ENCODE data around the gene NFKBIB. TPM values are rescaled to one million over a fixed set of nuclear protein-coding genes. Genes with fewer than 3 reads are reported as not detected.
A peak's percentile ranks its signal among the peaks of the same experiment; 100 is the strongest.
"Not testable (repeated sequence)": the region's sequence is repeated elsewhere in the genome, so short reads cannot be mapped to it uniquely, and the experiment has no call there.

Gene NFKBIB
- polyA plus RNA-seq, 1 donor = 11.5 TPM

DNA sequence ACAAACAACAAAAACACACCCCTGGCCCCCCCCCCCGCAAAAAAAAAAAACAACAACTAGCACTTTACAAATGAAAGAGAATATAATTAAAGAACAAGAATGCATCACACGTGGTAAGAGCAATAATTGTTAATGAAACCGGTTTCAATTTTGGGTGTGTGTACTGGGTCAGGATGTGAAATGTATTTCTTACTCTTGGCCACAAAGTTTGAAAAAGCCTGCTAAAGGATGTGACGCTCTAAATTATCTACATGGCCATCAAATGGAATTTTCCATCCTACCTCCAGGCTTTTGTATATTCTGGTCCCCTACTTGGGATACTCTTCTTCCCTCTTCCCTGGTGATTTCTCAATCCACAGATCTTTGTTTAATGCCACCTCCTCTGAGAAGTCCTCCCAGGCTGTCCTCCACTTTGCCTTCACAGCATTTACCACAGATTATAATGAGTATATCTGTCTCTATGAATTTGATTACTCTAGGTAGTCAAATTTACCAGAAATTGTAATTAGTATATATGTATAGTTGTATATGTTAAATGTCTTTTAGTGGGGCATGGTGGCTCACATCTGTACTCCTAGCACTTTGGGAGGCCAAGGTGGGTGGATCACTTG, 28.7 kb downstream of the NFKBIB start:
- DNase-seq = no peak

DNA sequence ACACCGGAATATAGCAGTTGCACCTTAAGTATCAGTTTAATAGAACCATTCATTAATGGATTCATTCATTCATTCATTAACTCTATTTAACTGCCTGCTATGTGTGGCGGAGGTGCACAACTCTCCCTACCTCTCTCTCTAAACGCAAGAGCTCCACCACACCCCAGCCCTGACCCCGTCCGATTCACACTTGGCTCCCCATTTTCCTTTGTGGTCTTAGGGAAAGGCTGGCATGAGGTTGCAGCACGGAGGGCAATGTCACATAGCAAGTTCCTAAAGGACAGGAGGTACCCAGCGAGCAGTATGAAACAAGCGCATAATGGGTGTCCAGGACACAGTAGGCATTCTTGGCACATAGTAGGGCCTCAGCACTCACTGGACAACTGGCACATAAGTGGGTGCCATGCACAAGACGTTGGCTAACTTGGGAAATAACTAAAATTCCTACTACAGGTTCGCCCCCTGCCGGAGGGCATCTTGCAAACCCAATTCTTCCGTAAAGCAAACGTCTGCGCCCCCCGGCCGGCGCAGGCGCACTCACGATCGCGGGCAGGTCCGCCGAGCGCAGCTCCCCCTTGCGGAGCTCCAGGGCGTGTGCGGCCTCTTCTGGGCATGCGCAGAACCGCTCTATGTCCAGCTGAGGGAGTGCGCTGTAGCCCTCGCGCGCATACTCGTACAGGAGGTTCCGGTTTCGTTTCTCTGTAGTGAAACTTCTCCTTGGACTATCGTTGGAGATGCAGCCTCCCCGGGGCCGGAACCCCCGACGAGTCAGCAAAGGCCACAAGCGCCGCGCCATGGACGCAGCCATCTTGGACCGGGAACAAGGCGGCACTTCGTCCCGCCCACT, 30.4 kb downstream of the NFKBIB start, which contains the start of gene SARS2:
Gene SARS2 (minus strand): TSS at position 835 of the 847 bp plus-strand sequence. CDS start 27 bp downstream, at position 808.
- DNase-seq = peak; percentile 95

DNA sequence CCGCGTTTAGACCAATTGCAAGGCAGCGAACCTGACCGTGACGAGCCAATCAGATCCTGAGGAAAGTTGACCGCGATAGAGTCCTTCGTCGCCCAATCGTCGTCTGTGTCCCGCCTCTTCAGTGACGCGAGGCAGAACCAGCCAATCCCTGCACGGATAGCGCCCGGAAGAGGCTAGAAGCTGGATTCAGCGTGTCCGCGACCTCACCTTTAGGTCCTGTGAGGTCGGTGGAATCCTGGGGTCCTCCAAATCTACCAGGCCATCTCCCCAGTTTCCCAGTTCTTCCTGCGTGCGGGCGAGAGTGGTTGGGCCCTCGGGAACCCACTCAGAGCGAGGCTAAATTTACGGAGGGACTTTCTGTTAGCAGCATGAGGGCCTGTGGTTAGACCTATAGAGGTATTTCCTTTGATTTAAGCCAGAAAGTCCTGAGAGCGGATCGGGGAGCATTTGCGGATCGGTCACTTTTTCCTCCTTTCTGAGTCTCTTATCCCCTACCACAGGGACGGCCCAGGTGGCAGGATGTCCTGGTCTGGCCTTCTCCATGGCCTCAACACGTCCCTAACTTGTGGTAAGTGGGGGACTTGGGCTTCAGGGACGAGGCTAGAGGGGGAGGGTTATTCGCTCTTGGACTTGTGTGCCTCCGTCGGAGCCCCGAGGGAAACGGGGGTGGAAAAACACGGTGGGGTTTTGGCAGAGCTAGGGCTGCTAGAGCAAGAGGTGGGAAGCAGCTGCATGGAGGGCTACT, 31.2 kb downstream of the NFKBIB start, which contains the start of gene MRPS12:
Gene MRPS12 (plus strand): TSS at position 169 of the 745 bp plus-strand sequence. CDS start 351 bp downstream, at position 520.
- peak; percentile 98 for DNase-seq

DNA sequence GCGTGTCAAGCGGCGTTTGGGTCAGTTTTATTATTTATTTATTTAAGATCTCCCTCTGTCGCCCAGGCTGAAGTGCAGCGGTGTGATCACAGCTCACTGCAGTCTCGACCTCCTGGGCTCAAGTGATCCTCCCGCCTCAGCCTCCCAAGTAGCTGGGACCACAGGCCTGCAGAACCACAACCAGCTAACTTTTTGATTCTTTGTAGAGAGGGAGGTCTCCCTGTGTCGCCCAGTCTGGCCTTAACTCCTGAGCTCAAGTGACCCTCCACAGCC, 31.7 kb downstream of the NFKBIB start:
- no peak for DNase-seq

DNA sequence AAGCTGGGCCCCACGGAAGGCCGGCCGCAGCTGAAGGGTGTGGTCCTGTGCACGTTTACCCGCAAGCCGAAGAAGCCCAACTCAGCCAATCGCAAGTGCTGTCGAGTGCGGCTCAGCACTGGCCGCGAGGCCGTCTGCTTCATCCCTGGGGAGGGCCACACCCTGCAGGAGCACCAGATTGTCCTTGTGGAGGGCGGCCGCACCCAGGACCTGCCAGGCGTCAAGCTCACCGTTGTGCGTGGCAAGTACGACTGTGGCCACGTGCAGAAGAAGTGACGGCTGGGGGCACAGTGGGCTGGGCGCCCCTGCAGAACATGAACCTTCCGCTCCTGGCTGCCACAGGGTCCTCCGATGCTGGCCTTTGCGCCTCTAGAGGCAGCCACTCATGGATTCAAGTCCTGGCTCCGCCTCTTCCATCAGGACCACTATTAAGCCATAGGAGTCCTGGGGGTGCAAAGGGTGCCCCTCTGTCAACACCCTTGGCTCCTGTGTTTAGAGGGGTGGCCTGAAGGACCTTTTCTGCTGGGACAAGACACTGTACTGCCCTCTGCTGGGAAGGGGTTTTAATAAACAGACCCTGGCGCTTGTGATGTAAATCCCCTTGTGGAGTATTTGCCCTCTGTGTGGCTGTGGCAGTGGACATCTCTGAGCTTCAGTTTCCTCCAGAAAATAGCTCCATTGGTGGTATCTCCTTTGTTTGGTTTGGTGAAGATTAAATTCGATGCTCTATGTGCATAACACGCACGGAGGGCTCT, 32.8 kb downstream of the NFKBIB start:
- DNase-seq = no peak

DNA sequence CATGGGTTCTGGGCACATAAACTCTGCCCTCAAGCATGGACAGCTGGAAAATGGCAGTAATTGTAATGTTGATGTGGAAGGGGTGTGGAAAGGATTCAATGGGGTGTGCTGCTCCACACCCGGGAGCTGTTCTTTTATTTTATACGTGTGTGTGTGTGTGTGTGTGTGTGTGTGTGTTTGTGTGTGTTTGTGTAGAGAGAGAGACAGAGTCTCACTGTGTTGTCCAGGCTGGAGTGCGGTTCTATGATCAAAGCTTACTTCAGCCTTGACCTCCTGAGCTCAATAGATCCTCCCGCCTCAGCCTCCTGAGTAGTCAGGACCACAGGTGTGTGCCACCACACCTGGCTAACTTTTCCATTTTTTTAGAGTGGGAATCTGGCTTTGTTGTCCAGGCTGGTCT, 33.8 kb downstream of the NFKBIB start:
- DNase-seq = no peak

DNA sequence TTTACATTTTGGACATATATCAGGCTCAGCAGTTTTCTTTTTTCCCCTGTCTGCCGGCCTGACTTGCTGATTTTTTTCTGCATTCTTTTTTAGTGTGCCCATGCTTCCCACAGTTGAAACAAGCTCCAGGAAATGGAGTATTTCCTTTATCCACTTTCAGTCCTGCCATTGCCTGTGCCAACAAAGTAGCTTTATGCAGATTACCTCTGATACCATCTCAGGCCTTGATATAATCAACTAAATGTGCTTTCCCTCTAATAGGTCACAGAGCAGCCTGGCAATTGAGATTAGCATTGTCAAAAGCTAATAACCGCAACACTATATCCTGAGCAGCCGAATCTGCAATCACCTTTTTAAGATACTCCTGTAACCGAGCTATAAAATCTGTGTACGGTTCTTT, 40.2 kb downstream of the NFKBIB start:
- DNase-seq = no peak

DNA sequence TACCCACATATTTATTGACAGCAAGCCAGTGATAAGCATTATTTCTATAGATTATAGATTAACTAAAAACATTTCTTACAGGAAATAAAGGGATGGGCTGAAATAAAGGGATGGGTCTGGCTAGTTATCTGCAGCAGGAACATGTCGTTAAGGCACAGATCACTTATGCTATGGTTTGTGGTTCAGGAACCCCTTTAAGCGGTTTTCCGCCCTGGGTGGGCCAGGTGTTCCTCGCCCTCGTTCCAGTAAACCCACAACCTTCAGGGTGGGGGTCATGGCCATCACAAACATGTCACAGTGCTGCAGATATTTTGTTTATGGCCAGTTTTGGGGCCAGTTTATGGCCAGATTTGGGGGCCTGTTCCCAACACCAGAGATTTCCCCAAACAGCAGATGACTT, 41.7 kb downstream of the NFKBIB start:
- not testable (repeated sequence) for DNase-seq

DNA sequence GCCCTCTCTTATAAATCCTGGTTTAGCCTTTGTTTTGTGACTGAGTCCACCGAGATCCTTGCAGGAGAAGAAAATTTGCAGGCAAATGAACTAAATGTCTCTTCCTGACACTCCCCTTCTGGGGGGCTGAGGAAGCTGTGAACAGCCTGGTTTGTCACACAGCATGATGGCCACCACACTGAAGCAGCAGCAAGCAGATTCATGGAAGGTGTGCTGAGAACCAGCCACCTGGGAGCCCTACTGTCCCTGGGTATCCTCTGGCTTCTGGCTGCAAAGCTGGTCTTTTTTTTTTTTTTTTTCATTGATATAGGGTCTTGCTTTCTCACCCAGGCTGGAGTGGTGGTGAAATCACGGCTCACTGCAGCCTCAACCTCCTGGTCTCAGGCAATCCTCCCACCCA, 42.2 kb downstream of the NFKBIB start:
- DNase-seq = no peak

DNA sequence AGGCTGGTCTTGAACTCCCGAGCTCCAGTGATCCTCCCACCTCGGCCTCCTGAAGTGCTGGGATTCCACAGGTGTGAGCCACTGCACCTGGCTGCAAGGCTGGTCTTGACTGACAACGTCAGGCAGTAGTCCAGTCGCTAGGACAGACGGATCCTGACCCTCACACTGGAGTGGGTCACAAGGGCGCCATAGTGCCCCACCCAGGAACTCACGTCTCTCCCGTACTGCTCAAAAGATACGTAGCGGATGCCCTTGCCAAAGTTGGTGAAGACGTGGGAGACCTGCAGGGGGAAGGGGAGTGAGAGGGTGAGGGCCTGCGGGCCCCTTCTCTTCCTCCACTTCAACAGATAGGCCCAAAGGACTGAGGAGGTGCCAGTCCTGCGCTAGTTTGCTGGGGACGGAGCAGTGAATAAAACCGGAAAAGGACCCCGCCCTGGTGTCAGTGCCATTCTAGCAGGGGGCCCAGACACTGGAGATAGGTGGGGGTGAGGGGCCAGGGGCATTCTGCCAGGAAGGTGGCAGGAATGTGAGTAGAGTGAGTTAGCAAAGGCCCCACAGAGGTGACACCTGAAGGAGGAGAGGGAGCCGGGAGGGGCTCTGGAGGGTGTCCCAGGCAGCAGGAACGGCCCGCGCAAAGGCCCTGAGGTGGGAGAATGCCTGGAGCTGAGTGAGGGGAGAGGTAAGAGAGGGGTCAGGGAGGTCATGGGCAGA, 42.9 kb downstream of the NFKBIB start:
- DNase-seq = no peak

DNA sequence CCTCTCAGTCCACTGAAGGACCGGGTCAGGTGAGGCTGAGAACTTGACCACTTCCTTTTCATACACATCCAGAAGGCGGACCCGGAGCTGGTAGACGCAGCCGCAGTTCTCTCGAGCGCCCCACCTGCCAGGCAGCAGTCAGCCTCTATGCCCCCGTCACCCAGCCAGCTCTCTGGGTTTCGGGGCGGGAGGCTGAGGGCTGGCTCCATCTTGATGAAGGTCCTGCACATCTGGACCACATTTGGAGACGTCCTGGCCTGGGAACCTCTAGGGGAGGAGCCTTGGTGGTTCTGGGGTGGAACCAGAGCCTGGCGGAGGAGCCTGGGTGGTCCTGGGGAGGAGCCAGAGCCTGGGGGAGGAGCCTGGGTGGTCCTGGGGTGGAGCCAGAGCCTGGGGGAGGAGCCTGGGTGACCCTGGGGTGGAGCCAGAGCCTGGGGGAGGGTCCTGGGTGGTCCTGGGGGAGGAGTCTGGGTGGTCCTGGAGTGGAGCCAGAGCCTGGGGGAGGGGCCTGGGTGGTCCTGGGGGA, 45.3 kb downstream of the NFKBIB start:
- DNase-seq = no peak

DNA sequence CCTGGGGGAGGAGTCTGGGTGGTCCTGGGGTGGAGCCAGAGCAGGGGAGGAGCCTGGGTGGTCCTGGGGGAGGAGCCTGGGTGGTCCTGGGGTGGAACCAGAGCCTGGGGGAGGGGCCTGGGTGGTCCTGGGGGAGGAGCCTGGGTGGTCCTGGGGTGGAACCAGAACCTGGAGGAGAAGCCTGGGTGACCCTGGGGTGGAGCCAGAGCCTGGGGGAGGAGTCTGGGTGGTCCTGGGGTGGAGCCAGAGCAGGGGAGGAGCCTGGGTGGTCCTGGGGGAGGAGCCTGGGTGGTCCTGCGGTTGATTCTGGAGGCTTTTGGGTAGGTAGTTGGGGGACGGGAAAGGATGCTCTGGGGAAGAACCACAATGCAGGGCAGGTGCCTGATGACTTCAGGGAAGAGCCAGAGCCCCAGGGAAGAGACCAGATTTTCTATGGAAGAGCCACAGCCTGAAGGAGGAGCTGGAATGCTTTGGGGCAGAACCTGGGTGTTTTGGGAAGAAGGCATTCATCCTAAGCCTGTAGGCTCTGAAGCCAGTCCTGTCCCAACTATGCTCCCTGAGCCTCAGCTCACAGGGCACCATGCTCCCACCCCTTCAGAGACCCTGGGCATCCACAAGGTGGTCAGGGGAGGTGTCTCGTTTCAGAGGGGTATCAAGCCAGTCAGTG, 45.9 kb downstream of the NFKBIB start:
- no peak for DNase-seq

DNA sequence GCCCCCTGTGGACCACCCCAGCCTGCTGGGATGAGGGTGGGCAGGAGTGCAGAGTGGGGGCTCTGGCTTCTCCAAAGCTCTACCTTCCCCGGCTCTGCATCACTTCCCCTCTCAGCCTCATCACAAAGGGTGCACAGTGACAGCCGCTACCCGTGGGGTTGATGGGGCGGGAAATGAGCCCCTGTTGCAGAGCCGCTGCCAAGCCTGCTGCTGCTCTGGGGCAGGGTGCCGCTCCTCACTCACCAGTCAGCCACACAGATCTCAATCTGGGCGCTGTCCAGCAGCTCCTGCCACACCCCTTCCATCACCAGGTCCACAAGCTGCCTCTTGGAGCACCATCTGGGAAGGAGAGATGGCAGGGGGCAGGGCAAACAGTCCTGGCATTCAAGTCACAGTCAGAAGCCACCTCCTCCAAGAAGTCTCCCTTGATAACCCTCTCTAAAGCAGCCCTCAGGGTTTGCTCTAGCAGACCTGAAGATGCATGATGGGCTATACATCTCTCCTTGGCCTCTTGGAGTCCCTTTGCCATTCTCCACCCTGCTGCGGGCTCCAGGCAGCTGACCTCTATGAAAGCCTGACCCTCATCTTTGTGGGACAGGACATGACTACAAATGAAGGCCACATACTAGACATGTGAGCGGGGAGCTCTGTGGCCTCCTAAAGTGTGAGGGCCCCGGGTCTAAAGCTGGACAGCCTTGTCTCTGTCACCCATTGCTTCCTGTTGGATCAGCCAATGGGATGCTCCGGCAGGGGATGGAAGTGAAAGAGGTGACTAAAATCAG, 46.7 kb downstream of the NFKBIB start:
- no peak for DNase-seq

DNA sequence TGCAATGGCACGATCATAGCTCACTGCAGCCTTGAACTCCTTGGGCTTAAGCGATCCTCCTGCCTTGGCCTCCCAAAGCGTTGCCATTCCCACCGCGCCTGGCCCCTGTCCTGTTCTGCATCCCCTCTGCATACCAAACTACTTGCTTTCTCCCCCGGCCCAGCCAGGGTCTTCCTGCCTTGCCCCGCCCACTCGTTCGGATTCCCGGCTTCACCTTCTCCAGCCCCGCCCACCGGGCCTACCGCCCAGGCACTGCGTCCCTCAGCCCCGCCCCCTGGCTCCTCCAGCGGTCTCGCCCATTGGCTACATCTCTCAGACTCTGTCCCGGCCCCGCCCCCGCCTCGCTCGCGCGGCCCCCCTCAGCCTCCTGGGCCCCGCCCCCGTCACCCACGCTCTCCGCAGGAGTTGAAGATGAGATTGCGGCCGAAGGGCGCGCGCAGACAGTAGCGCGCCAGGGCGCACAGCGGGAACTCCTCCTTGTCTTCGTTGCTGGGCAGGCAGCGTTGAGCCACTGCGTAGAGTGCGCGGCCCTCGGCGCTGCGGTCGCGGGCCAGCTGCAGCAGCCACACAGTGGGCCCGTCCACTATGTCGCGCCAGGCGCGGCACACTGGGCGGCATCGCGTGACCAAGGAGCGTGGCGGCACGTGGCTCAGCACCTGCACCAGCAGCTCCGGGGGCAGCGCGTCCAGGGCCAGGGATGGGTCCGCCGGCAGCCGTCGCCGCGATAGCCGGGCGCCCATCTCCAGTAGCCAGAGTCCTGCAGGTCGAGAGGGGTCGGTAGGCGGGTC, 50.0 kb downstream of the NFKBIB start:
- DNase-seq = peak; percentile 79

DNA sequence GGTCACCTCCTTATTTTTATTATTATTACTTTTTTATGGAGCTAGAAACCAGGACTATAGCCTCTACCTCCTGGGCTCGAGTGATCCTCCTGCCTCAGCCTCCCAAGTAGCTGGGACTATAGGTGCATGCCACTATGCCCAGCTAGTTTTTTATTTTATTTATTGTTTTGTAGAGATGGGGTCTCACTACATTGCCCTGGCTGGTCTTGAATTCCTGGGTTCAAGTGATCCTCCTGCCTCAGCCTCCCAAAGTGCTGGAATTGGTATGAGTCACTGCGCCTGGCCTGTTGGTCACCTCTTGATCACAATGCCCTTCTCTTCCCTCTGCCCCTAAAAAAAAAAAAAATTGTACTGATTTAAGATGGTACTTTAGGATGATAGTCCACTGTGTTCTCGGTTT, 51.4 kb downstream of the NFKBIB start:
- DNase-seq = no peak

DNA sequence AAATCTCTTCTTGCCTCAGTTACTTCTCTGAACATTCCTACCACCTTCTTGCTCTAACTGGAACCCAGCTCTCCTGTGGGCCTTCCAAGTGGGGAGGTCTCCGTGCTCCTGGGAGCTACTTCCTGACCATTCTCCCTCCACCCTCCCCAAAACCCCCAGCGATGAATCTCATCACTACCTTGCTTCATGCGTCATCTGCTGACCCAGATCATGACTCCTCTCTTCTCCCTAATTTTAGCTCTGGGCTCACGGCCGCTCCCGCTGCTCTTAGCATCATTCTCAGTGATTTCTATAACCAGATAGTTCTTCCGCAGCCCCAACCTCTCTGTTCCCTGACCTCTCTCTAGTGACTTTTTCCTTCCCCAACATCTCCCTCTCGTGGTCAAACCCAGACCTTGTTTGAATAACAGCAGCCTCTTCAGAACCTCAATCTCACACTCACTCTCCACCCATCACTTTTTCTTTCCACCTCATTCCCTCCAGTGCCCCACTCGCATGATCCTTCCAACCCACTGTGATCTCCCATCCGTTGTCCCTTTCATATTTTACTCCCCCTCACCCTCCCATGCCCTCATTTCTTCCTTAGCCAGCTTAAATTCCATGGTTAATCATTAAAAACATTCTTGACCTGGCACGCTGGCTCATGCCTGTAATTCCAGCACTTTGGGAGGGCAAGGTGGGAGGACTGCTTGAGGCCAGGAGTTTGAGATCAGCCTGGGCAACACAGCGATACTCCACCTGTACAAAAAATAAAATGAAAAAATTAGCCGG, 52.8 kb downstream of the NFKBIB start:
- no peak for DNase-seq

DNA sequence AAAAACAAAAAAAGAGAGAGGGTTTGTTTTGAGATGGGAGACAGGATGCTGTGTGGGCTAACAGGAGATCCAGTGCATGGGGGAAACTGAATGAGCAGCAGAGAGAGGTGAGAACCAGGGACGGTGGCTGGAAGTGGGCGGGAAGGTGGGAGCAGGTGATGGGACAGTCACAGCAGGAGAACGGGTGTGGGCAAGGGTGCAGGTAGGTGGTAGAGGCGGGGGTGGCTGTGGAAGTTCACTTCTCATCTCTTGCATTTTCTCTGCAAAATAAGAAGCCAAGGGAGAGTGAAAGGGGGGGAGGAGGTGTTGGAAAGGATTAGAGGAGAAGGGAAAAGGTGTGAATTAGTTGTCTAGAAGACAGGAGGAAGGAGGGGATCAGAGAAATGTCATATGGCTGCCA, 53.9 kb downstream of the NFKBIB start:
- DNase-seq = no peak

DNA sequence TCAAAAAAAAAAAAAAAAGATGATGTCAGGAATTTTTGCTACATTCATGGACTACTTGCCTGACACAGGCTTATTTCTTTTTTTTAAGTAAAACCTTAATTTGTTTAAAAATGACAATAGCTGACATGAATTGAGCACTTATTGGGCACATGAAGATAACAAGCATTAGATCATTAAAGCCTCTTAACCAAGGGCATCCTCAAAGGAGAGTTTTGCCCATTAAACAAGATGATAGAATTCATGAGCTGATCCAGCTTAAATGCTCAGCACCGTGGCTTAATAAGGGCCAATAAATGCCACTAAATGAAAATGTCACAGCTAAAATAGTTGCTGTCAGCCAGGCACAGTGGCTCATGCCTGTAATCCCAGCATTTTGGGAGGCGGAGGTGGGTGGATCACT, 56.5 kb downstream of the NFKBIB start:
- no peak for DNase-seq

DNA sequence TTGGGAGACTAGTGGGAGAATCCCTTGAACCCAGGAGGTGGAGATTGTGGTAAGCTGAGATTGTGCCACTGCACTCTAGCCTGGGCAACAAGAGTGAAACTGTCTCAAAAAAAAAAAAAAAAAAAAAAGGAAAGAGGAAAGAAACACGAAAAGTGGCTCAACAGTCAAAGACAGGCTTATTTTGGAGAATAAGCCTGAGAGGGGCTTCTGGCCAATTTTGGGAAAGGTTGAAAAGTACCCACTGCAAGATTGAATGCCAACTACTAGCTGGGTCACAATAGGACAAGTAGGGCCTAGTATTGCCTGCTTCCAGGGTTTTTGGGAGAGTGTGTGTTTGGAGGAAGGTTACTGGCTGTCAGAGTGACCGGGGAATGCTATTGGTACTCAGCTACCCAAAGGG, 58.5 kb downstream of the NFKBIB start:
- DNase-seq = no peak
